Naive thymus-derived CD8-positive, alpha-beta T cell (primary cell): Measurements from ENCODE around the gene UBN2. TPM values are rescaled to one million over a fixed set of nuclear protein-coding genes. Genes with fewer than 3 reads are reported as not detected.

Source experiments
- ATAC-seq, 2 donors: fragments of 150-1000 bp; cut with Tn5 transposase in 1 of 2; sonication (Bioruptor Pico), chemical (Tn5 transposase) in 1 of 2; 1 replicate in 1 of 2; 2 replicates in 1 of 2; pipeline ENCODE4 v1.10.0; 2021; ENCODE audit warnings: mild to moderate bottlenecking in 2 of 2, moderate library complexity in 2 of 2
- POLR2A ChIA-PET: fragments of 350-600 bp; sonication (Branson Sonifier 250); formaldehyde crosslinking; loops from one replicate; lab custom pipeline; 2021; ENCODE audit warnings: antibody characterized with exemption; lab: Charles Lee
- DNase-seq, 10 donors: peaks; one replicate each; pipeline versions ENCODE4 v3.0.0 to v3.0.0-alpha.2; 2020 to 2022
- H3K27ac Mint-ChIP-seq, 10 donors: one replicate each; pipeline ENCODE4 v1.8.0; 2020 to 2022; ENCODE audit warnings: mild to moderate bottlenecking in 10 of 10, mixed read lengths in 10 of 10, moderate library complexity in 4 of 10, inconsistent platforms in 1 of 10
- H3K27me3 Mint-ChIP-seq, 5 donors: one replicate each; pipeline ENCODE4 v1.8.0; 2021 to 2022; ENCODE audit warnings: mixed read lengths in 5 of 5
- H3K36me3 Mint-ChIP-seq, 3 donors: one replicate each; pipeline ENCODE4 v1.8.0; 2020 to 2022; ENCODE audit warnings: mixed read lengths in 3 of 3, mild to moderate bottlenecking in 2 of 3, inconsistent platforms in 1 of 3
- H3K4me1 Mint-ChIP-seq, 4 donors: one replicate each; pipeline ENCODE4 v1.8.0; 2021 to 2022; ENCODE audit warnings: mixed read lengths in 4 of 4
- H3K4me3 Mint-ChIP-seq, 10 donors: one replicate each; pipeline ENCODE4 v1.8.0; 2020 to 2022; ENCODE audit warnings: mild to moderate bottlenecking in 10 of 10, mixed read lengths in 10 of 10, moderate library complexity in 6 of 10, inconsistent platforms in 1 of 10
- H3K9me3 Mint-ChIP-seq, 9 donors: one replicate each; pipeline ENCODE4 v1.8.0; 2020 to 2022; ENCODE audit warnings: mixed read lengths in 9 of 9, mild to moderate bottlenecking in 3 of 9, inconsistent platforms in 1 of 9, moderate library complexity in 1 of 9
- polyA plus RNA-seq, 3 donors: library from polyadenylated mRNA; unstranded; fragments of 300-500 nt; fragmentation: Illumina TruSeq; gene quantifications; one replicate each; pipeline ENCODE4 v1.2.3, GENCODE V29; 2021
- total RNA-seq, 8 experiments: library from RNA in 2 of 8; stranded (reverse) in 2 of 8; gene quantifications; one replicate each; pipeline ENCODE4 v1.2.3 and lab custom pipeline; 2021 to 2026

The UBN2 gene
- total and polyA plus RNA-seq, 5 experiments from 2014 or later = 3.5 to 31.5 (median 5.9) TPM

DNA sequence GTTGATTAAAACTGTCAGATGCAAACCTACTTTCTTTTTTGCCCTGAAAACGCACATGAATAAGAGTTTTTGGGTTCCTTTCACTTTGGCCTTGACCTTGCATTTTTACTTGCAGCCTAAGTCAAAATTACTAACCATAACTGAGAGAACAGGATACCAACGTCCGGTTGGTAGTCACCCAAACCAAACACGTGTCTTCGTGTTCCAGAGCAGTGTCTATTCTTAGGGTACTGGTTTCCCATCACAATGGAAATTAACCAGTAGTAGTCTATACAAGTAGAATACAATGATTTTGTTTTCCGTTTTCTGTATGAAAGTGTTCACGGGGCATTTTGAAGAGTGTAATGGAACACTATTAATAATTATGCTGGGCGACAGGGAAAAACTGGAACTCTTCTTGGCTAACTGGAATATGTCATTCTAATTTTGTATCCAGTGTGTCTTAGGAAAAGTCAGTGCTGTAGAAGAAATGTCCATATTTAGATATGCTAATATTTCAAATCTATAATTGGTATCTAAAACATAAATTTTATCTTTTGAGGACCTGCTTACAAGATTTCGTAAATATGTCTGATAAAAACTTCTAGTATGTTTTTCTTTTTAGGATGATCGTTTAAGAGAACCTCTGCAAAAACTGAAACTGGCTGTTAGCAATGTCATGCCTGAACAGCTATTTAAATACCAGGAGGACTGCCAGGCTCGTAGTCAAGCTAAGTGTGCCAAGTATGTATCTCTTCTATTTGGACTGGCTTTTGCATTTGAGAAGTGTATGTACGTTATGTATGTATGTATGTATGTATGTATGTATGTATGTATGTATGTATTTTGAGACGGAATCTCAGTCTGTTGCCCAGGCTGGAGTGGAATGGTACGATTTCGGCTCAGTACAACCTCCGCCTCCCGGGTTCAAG lies 40.9 kb downstream of the UBN2 start:
- Mint-ChIP-seq H3K4me3 (no peak overlapping the region), H3K27me3 (no peaks in the 10 kb centered on the region), H3K36me3 (peaks cover 21 to 93% (median 27%) of the 10 kb centered on the region in 3 donors), H3K9me3 (no peaks in the 10 kb centered on the region), H3K4me1 (peaks cover 0 to 1% (median 0%) of the 10 kb centered on the region in 4 donors), H3K27ac (no peak overlapping the region)
- ATAC-seq (no peak), DNase-seq (no peak)
- POLR2A ChIA-PET = no interaction called here

DNA sequence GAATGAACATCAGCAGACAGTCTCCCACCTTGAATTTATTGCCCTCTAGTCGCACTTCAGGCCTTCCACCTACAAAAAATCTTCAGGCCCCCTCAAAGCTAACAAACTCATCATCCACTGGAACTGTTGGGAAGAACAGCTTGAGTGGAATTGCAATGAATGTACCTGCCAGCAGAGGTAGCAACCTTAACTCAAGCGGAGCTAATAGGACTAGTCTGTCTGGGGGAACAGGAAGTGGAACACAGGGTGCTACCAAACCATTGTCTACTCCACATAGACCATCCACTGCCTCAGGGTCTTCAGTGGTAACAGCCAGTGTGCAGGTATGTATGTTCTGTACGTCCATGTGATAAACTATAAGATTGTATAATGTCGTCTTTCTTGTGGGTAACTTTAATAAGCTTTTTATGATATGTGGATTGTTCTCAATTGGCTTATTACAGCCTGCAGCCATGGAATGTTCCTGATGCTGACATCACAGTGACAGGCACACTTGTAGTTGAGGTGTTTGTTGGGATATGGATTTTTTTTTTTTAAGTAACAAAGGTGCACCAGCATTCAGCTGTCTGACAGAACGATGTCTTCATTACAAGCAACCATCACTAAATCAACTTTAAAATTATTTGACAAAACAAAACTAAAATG lies 53.3 kb downstream of the UBN2 start:
- no peak for ATAC-seq
- H3K4me3 Mint-ChIP-seq = no peak overlapping the region
- no peaks in the 10 kb centered on the region for H3K9me3 Mint-ChIP-seq
- DNase-seq = no peak
- H3K4me1 Mint-ChIP-seq = peaks cover 0 to 6% (median 0%) of the 10 kb centered on the region in 4 donors
- POLR2A ChIA-PET = no interaction called here
- peaks cover 6 to 71% (median 31%) of the 10 kb centered on the region in 3 donors for H3K36me3 Mint-ChIP-seq
- H3K27me3 Mint-ChIP-seq = peaks cover 0 to 1% (median 0%) of the 10 kb centered on the region in 5 donors
- peak overlapping the region in 2 of 10 donors; percentile 4 to 9 for H3K27ac Mint-ChIP-seq

DNA sequence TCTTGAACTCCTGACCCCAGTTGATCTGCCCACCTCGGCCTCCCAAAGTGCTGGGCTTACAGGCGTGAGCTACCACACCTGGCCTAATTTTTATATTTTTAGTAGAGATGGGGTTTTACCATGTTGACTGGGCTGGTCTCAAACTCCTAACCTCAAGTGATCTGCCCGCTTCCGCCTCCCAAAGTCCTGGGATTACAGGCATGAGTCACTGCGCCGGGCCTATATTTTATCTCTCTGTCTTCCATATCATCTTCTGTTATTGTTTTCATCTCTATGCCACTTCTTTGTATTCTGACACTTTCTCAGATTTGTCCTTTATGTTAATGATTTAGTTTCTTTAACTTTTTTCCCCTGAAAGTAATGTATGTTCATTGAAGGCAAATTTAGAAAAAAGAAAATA lies 55.1 kb downstream of the UBN2 start:
- H3K4me1 Mint-ChIP-seq = peaks cover 0 to 6% (median 0%) of the 10 kb centered on the region in 4 donors
- no peaks in the 10 kb centered on the region for H3K9me3 Mint-ChIP-seq
- H3K27ac Mint-ChIP-seq = peak overlapping the region in 1 of 10 donors; percentile 74
- ATAC-seq (no peak), DNase-seq (no peak)
- peaks cover 6 to 60% (median 27%) of the 10 kb centered on the region in 3 donors for H3K36me3 Mint-ChIP-seq
- no peak overlapping the region for H3K4me3 Mint-ChIP-seq
- POLR2A ChIA-PET = no interaction called here
- peaks cover 0 to 1% (median 0%) of the 10 kb centered on the region in 5 donors for H3K27me3 Mint-ChIP-seq

- Mint-ChIP-seq H3K9me3 (no peaks in the 10 kb centered on the region), H3K4me3 (no peak overlapping the region), H3K36me3 (peaks cover 6 to 55% (median 20%) of the 10 kb centered on the region in 3 donors), H3K27me3 (peaks cover 0 to 1% (median 0%) of the 10 kb centered on the region in 5 donors), H3K4me1 (peaks cover 0 to 2% (median 0%) of the 10 kb centered on the region in 4 donors), H3K27ac (no peak overlapping the region)
- ATAC-seq (no peak), DNase-seq (no peak)
- POLR2A ChIA-PET = no interaction called here
Observed at GRCh38 chr7:139292821-139293220, 61.8 kb downstream of the UBN2 start.

DNA sequence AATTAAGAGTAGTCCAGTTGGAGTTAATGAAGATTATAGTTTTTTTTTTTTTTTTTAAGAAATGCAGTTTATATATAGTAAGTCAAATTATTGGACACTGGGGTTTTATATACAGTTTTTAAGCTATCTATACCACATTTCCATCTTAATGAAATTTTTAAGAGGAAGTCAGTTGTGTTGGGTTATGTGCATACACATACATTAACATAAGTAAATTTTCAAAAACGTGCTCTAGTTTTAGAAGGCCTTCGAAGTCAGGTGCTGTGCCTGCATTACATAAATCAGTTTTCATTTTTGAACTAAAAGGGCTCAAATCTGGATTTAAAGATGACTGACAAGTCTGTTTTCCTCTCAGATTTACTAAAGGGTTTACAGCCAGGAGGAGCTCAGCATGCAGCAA lies 62.5 kb downstream of the UBN2 start:
- Mint-ChIP-seq H3K36me3 (peaks cover 0 to 54% (median 17%) of the 10 kb centered on the region in 3 donors), H3K4me1 (no peaks in the 10 kb centered on the region), H3K4me3 (no peak overlapping the region), H3K9me3 (no peaks in the 10 kb centered on the region), H3K27ac (no peak overlapping the region), H3K27me3 (no peaks in the 10 kb centered on the region)
- no peak for DNase-seq
- ATAC-seq = no peak
- POLR2A ChIA-PET = no interaction called here

DNA sequence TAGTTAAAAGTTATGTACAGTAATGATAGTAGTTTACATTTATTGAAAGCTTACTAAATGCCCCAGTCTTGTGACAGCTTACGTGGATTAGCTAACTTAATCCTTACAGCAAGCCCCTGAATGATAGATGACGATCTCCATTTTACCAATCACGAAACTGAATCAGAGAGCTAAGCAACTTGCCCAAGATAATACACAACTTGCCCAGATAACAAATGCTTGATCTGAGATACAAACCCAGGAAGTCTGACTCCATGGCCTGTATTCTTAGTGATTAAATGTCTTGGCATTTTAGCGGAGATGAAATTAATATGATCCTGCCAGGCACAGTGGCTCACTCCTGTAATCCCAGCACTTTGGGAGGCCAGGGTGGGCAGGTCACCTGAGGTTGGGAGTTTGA lies 63.2 kb downstream of the UBN2 start:
- POLR2A ChIA-PET = interaction anchor here (0.7 kb wide), 1 partner anchor 35 kb away, joined by 4 read pairs; no protein-coding TSS in a partner anchor
- H3K27ac Mint-ChIP-seq = no peak overlapping the region
- H3K4me1 Mint-ChIP-seq = no peaks in the 10 kb centered on the region
- ATAC-seq (no peak), DNase-seq (no peak)
- no peaks in the 10 kb centered on the region for H3K9me3 Mint-ChIP-seq
- H3K36me3 Mint-ChIP-seq = peaks cover 0 to 56% (median 20%) of the 10 kb centered on the region in 3 donors
- no peaks in the 10 kb centered on the region for H3K27me3 Mint-ChIP-seq
- H3K4me3 Mint-ChIP-seq = no peak overlapping the region

GRCh38 chr7:139294951-139295575 lies 64.0 kb downstream of the UBN2 start:
- Mint-ChIP-seq H3K4me3 (no peak overlapping the region), H3K27ac (no peak overlapping the region), H3K27me3 (no peaks in the 10 kb centered on the region), H3K9me3 (no peaks in the 10 kb centered on the region), H3K4me1 (no peaks in the 10 kb centered on the region), H3K36me3 (peaks cover 0 to 62% (median 20%) of the 10 kb centered on the region in 3 donors)
- POLR2A ChIA-PET = interaction anchor here (0.7 kb wide), 1 partner anchor 35 kb away, joined by 4 read pairs; no protein-coding TSS in a partner anchor
- ATAC-seq (no peak), DNase-seq (no peak)

DNA sequence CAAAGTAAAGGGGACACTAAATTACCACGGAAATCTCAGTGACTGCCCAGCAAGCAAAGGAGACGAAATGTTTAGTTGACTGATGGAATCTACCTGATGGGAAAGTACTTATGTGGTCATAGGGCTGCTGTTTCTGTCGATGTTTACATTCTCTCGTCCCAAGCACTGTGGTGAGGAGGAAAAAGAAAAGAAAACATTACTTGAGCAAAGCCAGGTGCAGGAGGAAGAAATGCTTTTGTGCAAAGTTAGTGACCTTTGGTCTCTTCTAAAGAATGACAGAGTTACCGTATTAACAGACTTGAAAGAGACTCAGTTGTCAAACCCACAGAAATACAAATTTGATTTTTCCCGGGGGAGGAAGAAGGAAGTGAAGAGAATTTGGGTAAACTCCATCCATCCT lies 66.8 kb downstream of the UBN2 start:
- no peak for ATAC-seq
- Mint-ChIP-seq H3K9me3 (no peaks in the 10 kb centered on the region), H3K27me3 (no peaks in the 10 kb centered on the region), H3K27ac (no peak overlapping the region), H3K36me3 (peaks cover 0 to 71% (median 28%) of the 10 kb centered on the region in 3 donors), H3K4me3 (no peak overlapping the region), H3K4me1 (no peaks in the 10 kb centered on the region)
- no peak for DNase-seq
- POLR2A ChIA-PET = no interaction called here

- peaks cover 0 to 71% (median 29%) of the 10 kb centered on the region in 3 donors for H3K36me3 Mint-ChIP-seq
- H3K4me1 Mint-ChIP-seq = no peaks in the 10 kb centered on the region
- no peaks in the 10 kb centered on the region for H3K9me3 Mint-ChIP-seq
Observed at GRCh38 chr7:139299296-139299695, 68.3 kb downstream of the UBN2 start.

DNA sequence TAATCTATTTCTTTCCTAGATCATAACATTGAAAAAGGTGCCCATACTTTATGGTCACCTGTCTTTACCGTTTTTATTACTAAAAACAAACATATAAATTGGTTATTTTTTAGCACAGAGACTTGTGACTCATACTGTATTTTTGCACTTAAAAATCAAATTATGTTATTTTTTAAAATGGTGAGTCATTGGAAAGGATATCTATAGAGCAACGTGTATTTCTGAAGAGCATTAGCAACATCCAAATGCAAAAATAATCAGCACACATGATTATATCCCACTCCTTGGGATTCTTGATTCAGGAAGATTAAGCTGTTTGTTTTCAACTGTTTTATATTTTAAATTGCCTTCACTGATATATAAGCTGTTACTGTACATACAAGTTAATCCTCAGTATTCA lies 69.4 kb downstream of the UBN2 start:
- ATAC-seq (no peak), DNase-seq (no peak)
- no peak overlapping the region for H3K27ac Mint-ChIP-seq
- H3K4me1 Mint-ChIP-seq = no peaks in the 10 kb centered on the region
- no peaks in the 10 kb centered on the region for H3K9me3 Mint-ChIP-seq
- H3K36me3 Mint-ChIP-seq = peaks cover 0 to 61% (median 27%) of the 10 kb centered on the region in 3 donors
- H3K27me3 Mint-ChIP-seq = no peaks in the 10 kb centered on the region
- H3K4me3 Mint-ChIP-seq = no peak overlapping the region
- POLR2A ChIA-PET = interaction anchor here (0.6 kb wide), 1 partner anchor 57 kb away, joined by 5 read pairs; no protein-coding TSS in a partner anchor

More at GRCh38 chr7:139299296-139299695, 68.3 kb downstream of the UBN2 start:
- POLR2A ChIA-PET = no interaction called here
- DNase-seq (no peak), ATAC-seq (no peak)
- Mint-ChIP-seq H3K4me3 (no peak overlapping the region), H3K27ac (no peak overlapping the region), H3K27me3 (no peaks in the 10 kb centered on the region)

GRCh38 chr7:139304517-139304916 lies 73.5 kb downstream of the UBN2 start:
- H3K27ac Mint-ChIP-seq = no peak overlapping the region
- no peaks in the 10 kb centered on the region for H3K27me3 Mint-ChIP-seq
- ATAC-seq (no peak), DNase-seq (no peak)
- H3K9me3 Mint-ChIP-seq = no peaks in the 10 kb centered on the region
- H3K4me3 Mint-ChIP-seq = no peak overlapping the region
- H3K4me1 Mint-ChIP-seq = no peaks in the 10 kb centered on the region
- POLR2A ChIA-PET = no interaction called here
- H3K36me3 Mint-ChIP-seq = peaks cover 0 to 51% (median 16%) of the 10 kb centered on the region in 3 donors

DNA sequence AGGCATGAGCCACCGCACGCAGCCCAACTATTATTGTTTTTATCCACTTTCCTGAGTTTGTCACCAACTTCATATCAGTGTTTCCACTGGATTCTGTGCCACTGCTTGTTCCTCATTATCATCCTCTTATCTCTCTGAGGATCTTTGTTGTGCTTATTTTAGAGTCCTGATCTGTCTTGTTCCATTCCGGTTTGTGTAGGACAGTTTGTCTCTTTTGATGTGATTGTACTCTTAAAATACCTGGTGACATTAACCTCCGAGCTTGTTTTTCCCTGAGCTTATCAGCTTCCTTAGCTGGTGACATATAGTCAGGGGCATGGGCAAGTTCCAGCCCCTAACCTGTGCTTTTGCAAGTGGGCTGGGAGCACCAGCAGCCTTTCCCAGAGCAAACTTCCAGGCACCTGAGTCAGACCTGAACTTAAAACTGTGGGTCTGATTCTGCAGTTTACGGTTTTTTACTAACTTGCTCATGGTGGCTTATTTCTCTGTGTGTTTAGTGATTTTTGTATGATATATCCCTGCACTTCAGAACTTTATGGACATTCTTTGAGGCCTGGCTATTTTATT lies 87.0 kb downstream of the UBN2 start:
- ATAC-seq = no peak
- H3K4me1 Mint-ChIP-seq = no peaks in the 10 kb centered on the region
- POLR2A ChIA-PET = no interaction called here
- no peak overlapping the region for H3K27ac Mint-ChIP-seq
- peaks cover 0 to 2% (median 0%) of the 10 kb centered on the region in 3 donors for H3K36me3 Mint-ChIP-seq
- peaks cover 0 to 3% (median 0%) of the 10 kb centered on the region in 5 donors for H3K27me3 Mint-ChIP-seq
- H3K9me3 Mint-ChIP-seq = no peaks in the 10 kb centered on the region
- no peak for DNase-seq
- no peak overlapping the region for H3K4me3 Mint-ChIP-seq
